ENCODE measurements around the gene HIBADH. TPM values are rescaled to one million over a fixed set of nuclear protein-coding genes. Genes with fewer than 3 reads are reported as not detected.

HIBADH gene
- polyA plus RNA-seq, 1 donor (not counting 4 experiments of a cell fraction or from before 2014, with no cell fraction given), result 42.6 TPM

- Histone ChIP-seq H3K9me3 (ENCODE audit: control insufficient read depth, low read depth, low read length) (no peaks in the 10 kb centered on the region), H2AFZ (ENCODE audit: control insufficient read depth, low read length) (no peak overlapping the region), H3K4me1 (ENCODE audit: control insufficient read depth, extremely low read depth, insufficient read depth, low read length) (no peaks in the 10 kb centered on the region), H3K9ac (ENCODE audit: control insufficient read depth, extremely low read depth, insufficient read depth, low read length) (no peak overlapping the region), H3K27me3 (ENCODE audit: control insufficient read depth, extremely low read depth, insufficient read depth, low read length) (peaks cover 4% of the 10 kb centered on the region), H3K4me2 (ENCODE audit: control insufficient read depth, extremely low read depth, insufficient read depth, low read depth, low read length) (no peak overlapping the region), H4K20me1 (ENCODE audit: control insufficient read depth, extremely low read depth, insufficient read depth, low read length) (no peaks in the 10 kb centered on the region), H3K27ac (ENCODE audit: control insufficient read depth, insufficient read depth, low read length) (no peak overlapping the region), H3K4me3 (ENCODE audit: control insufficient read depth in 2 of 3, extremely low read depth in 1 of 3, insufficient read depth in 2 of 3, low read depth in 1 of 3, low read length in 3 of 3) (no peak overlapping the region), H3K36me3 (ENCODE audit: control insufficient read depth in 2 of 2, extremely low read depth in 1 of 2, insufficient read depth in 2 of 2, low read length in 2 of 2) (no peaks in the 10 kb centered on the region), H3K79me2 (ENCODE audit: control insufficient read depth, insufficient read depth, low read length) (no peaks in the 10 kb centered on the region), H3K9me1 (ENCODE audit: control insufficient read depth, extremely low read depth, insufficient read depth, low read length) (no peaks in the 10 kb centered on the region)
- no peak for FAIRE-seq
- dilution Hi-C loops (cut with MboI; ENCODE audit: extremely low pct_ligation_motif_present, low sequenced_read_pairs), result no loop called here
- no peak for DNase-seq (ENCODE audit: low read depth, low spot score)
- TF ChIP-seq EZH2 (IDR thresholded peaks at IDR 0.05; ENCODE audit: low read length), result no peak
- no peak for TF ChIP-seq CTCF (optimal IDR thresholded peaks at IDR 0.05 in 1 of 3, IDR thresholded peaks at IDR 0.05 in 1 of 3, conservative IDR thresholded peaks at IDR 0.05 in 1 of 3; ENCODE audit: extremely low read depth in 1 of 3, insufficient read depth in 2 of 3, low read length in 3 of 3)
Observed at GRCh38 chr7:27478556-27478955, 184.1 kb downstream of the HIBADH start.

- TF ChIP-seq EZH2 (IDR thresholded peaks at IDR 0.05; ENCODE audit: low read length) (no peak), CTCF (optimal IDR thresholded peaks at IDR 0.05 in 1 of 3, IDR thresholded peaks at IDR 0.05 in 1 of 3, conservative IDR thresholded peaks at IDR 0.05 in 1 of 3; ENCODE audit: extremely low read depth in 1 of 3, insufficient read depth in 2 of 3, low read length in 3 of 3) (no peak)
- Histone ChIP-seq H3K4me3 (ENCODE audit: control insufficient read depth in 2 of 3, extremely low read depth in 1 of 3, insufficient read depth in 2 of 3, low read depth in 1 of 3, low read length in 3 of 3) (no peak overlapping the region), H3K27ac (ENCODE audit: control insufficient read depth, insufficient read depth, low read length) (no peak overlapping the region), H3K79me2 (ENCODE audit: control insufficient read depth, insufficient read depth, low read length) (no peaks in the 10 kb centered on the region), H3K27me3 (ENCODE audit: control insufficient read depth, extremely low read depth, insufficient read depth, low read length) (peaks cover 4% of the 10 kb centered on the region), H3K36me3 (ENCODE audit: control insufficient read depth in 2 of 2, extremely low read depth in 1 of 2, insufficient read depth in 2 of 2, low read length in 2 of 2) (no peaks in the 10 kb centered on the region), H4K20me1 (ENCODE audit: control insufficient read depth, extremely low read depth, insufficient read depth, low read length) (no peaks in the 10 kb centered on the region), H3K9ac (ENCODE audit: control insufficient read depth, extremely low read depth, insufficient read depth, low read length) (no peak overlapping the region), H3K9me3 (ENCODE audit: control insufficient read depth, low read depth, low read length) (no peaks in the 10 kb centered on the region), H2AFZ (ENCODE audit: control insufficient read depth, low read length) (no peak overlapping the region), H3K4me2 (ENCODE audit: control insufficient read depth, extremely low read depth, insufficient read depth, low read depth, low read length) (no peak overlapping the region), H3K9me1 (ENCODE audit: control insufficient read depth, extremely low read depth, insufficient read depth, low read length) (no peaks in the 10 kb centered on the region), H3K4me1 (ENCODE audit: control insufficient read depth, extremely low read depth, insufficient read depth, low read length) (no peaks in the 10 kb centered on the region)
- dilution Hi-C loops (cut with MboI; ENCODE audit: extremely low pct_ligation_motif_present, low sequenced_read_pairs), result no loop called here
- FAIRE-seq (no peak), DNase-seq (ENCODE audit: low read depth, low spot score) (no peak)
Observed at GRCh38 chr7:27478084-27478483, 184.6 kb downstream of the HIBADH start.
